Gastrocnemius medialis (tissue), 4 donors: ENCODE measurements around the gene SLC44A1. TPM values are rescaled to one million over a fixed set of nuclear protein-coding genes. Genes with fewer than 3 reads are reported as not detected.

ENCODE experiments used
- ATAC-seq, 2 donors: fragments of 150-250 bp; one replicate each; pipeline ENCODE4 v1.9.1; 2016
- DNase-seq, 2 donors: peaks; one replicate each; pipeline ENCODE4 v3.0.0-alpha.2; 2019
- H3K27ac ChIP-seq, 4 donors: fragments of 200-600 bp; sonication (generic); 1 replicate in 1 of 4; 2 replicates in 3 of 4; pipeline ENCODE4 v1.5.1; 2016 to 2018; ENCODE audit warnings: mild to moderate bottlenecking in 2 of 4, moderate library complexity in 1 of 4
- H3K27me3 ChIP-seq, 3 donors: fragments of 200-600 bp; sonication (generic) in 2 of 3; 1 replicate in 1 of 3; 2 replicates in 2 of 3; pipeline versions ENCODE4 v1.5.1 to v1.6.0; 2016 to 2019; ENCODE audit warnings: mild to moderate bottlenecking in 1 of 3, moderate library complexity in 1 of 3
- H3K36me3 ChIP-seq, 2 donors: fragments of 200-600 bp; sonication (generic) in 1 of 2; one replicate each; pipeline ENCODE4 v1.5.1; 2017 to 2018
- H3K4me1 ChIP-seq, 2 donors: fragments of 200-600 bp; sonication (generic) in 1 of 2; one replicate each; pipeline ENCODE4 v1.5.1; 2016 to 2017; ENCODE audit warnings: mild to moderate bottlenecking in 2 of 2
- H3K4me3 ChIP-seq, 4 donors: fragments of 200-600 bp; sonication (generic) in 3 of 4; 1 replicate in 1 of 4; 2 replicates in 3 of 4; pipeline ENCODE4 v1.5.1; 2016 to 2019; ENCODE audit warnings: mild to moderate bottlenecking in 2 of 4
- H3K9me3 ChIP-seq, 3 donors: fragments of 200-600 bp; sonication (generic) in 2 of 3; 1 replicate in 1 of 3; 2 replicates in 2 of 3; pipeline ENCODE4 v1.5.1; 2016 to 2019
- POLR2A ChIP-seq, 2 donors: fragments of 450-650 bp; IDR thresholded peaks; one replicate each; pipeline ENCODE4 v1.6.1; 2017; ENCODE audit warnings: antibody characterized with exemption in 2 of 2, mild to moderate bottlenecking in 2 of 2, moderate library complexity in 2 of 2
- in situ Hi-C, 4 donors: fragments of 200-750 bp; cut with MboI; loops; one replicate each; pipeline versions ENCODE4 v1.15.0 to v1.8.0; 2017; ENCODE audit warnings: low sequenced_read_pairs in 4 of 4
- intact Hi-C: fragments of 100-400 bp; cut with DNase I; formaldehyde crosslinking; loops from one replicate; pipeline ENCODE4 v1.15.1; 2023; ENCODE audit warnings: low total_unique reads
- total RNA-seq, 4 donors: library from RNA; depleted of rRNA; stranded (reverse); fragments of >200 nt; gene quantifications; one replicate each; pipeline versions ENCODE4 v1.1.0 to v1.2.3, GENCODE V29; 2016
- TF ChIP-seq, protein P1 (sequence below), 5 experiments: fragments of 450-650 bp in 3 of 5; fragments of 200-600 bp in 2 of 5; sonication (generic) in 2 of 5; IDR thresholded peaks in 4 of 5; conservative IDR thresholded peaks in 1 of 5; 1 replicate in 4 of 5; 2 replicates in 1 of 5; pipeline ENCODE4 v1.5.1; 2016 to 2019; ENCODE audit warnings: antibody characterized with exemption in 5 of 5, mild to moderate bottlenecking in 3 of 5, moderate library complexity in 3 of 5

The SLC44A1 gene
- total RNA-seq, 4 donors from 2014 or later = 5.4 to 15.9 (median 11.3) TPM

DNA sequence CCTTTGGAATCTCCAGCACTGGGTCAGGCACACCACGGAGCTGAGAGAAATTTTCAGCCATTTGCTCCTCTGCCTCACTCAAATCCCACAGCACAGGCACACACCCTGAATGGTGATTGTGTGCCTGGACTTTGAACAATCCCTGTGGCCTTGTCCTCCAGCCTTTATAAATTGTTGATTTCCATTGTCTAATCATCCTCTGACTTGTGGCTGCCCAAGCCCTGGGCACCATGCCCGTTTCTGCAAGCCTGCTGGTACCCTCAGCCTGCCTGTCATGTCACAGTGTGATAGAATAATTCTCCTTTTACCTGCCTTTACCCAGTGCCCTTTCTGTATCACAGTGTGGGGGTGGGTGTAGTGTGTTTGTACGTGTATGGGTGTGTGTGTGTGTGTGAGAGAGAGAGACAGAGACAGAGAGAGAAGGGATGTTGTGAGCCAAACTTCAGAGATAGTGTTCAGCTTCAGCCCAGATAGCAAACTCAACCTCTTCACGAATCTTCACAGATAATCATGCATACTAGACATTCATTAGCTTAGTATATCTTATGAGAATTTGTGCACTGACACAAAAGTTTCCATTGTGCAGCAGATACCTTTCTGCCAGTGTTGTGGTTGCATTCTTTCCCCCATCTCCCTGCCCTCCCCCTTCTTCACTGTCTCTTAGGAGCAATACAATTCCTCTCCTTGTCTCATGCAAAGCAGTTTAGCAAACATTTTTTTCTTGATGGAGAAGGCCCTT is 27.8 kb upstream of the SLC44A1 start:
- intact Hi-C loops = no loop called here
- Histone ChIP-seq H3K27ac (no peak overlapping the region), H3K4me1 (no peaks in the 10 kb centered on the region), H3K9me3 (no peaks in the 10 kb centered on the region), H3K36me3 (no peaks in the 10 kb centered on the region), H3K27me3 (no peaks in the 10 kb centered on the region), H3K4me3 (no peak overlapping the region)
- no peak for ATAC-seq
- no peak for DNase-seq
- no peak for TF ChIP-seq POLR2A (IDR thresholded peaks at IDR 0.05)
- TF ChIP-seq, protein P1, sequence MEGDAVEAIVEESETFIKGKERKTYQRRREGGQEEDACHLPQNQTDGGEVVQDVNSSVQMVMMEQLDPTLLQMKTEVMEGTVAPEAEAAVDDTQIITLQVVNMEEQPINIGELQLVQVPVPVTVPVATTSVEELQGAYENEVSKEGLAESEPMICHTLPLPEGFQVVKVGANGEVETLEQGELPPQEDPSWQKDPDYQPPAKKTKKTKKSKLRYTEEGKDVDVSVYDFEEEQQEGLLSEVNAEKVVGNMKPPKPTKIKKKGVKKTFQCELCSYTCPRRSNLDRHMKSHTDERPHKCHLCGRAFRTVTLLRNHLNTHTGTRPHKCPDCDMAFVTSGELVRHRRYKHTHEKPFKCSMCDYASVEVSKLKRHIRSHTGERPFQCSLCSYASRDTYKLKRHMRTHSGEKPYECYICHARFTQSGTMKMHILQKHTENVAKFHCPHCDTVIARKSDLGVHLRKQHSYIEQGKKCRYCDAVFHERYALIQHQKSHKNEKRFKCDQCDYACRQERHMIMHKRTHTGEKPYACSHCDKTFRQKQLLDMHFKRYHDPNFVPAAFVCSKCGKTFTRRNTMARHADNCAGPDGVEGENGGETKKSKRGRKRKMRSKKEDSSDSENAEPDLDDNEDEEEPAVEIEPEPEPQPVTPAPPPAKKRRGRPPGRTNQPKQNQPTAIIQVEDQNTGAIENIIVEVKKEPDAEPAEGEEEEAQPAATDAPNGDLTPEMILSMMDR (IDR thresholded peaks at IDR 0.05 in 4 of 5, conservative IDR thresholded peaks at IDR 0.05 in 1 of 5) = no peak
- in situ Hi-C loops = no loop called here

- Histone ChIP-seq H3K27me3 (no peaks in the 10 kb centered on the region), H3K36me3 (no peaks in the 10 kb centered on the region), H3K4me1 (no peaks in the 10 kb centered on the region), H3K27ac (no peak overlapping the region), H3K9me3 (peaks cover 0 to 5% (median 0%) of the 10 kb centered on the region in 3 donors), H3K4me3 (no peak overlapping the region)
- no peak for TF ChIP-seq POLR2A (IDR thresholded peaks at IDR 0.05)
- TF ChIP-seq, protein P1 (IDR thresholded peaks at IDR 0.05 in 4 of 5, conservative IDR thresholded peaks at IDR 0.05 in 1 of 5) = no peak
- DNase-seq (no peak), ATAC-seq (no peak)
- intact Hi-C loops (no loop called here), in situ Hi-C loops (no loop called here)
Observed at GRCh38 chr9:105218673-105219072, 25.8 kb upstream of the SLC44A1 start.

DNA sequence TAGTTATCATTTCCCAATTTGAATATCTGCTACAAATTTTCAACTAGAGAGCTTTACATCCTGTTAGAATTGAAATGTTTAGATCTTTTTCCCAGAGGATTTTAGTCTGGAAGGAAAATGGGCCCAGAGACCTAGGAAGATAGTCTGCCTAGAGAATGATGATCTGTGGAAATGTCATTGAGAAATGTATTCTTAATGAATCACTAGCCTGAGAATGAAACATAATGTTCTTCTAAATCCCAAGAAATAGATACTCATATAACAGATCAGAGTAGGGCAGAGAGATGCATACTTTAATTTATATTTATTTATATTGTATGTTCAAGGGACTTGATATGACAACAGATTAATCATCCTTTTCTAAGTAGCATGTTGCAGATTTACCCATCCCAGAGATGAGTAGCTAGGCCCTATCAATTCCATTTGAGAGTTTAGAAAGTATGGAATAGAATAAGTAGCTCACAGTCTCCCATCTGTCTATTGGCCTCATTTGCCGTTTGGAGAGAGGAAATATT is 25.1 kb upstream of the SLC44A1 start:
- H3K36me3 ChIP-seq = no peaks in the 10 kb centered on the region
- H3K4me3 ChIP-seq = no peak overlapping the region
- in situ Hi-C loops (no loop called here), intact Hi-C loops (no loop called here)
- H3K27ac ChIP-seq = no peak overlapping the region
- ATAC-seq = no peak
- no peak for DNase-seq
- TF ChIP-seq POLR2A (IDR thresholded peaks at IDR 0.05) = no peak
- TF ChIP-seq, protein P1 (IDR thresholded peaks at IDR 0.05 in 4 of 5, conservative IDR thresholded peaks at IDR 0.05 in 1 of 5) = no peak
- no peaks in the 10 kb centered on the region for H3K4me1 ChIP-seq
- H3K9me3 ChIP-seq = peaks cover 0 to 8% (median 0%) of the 10 kb centered on the region in 3 donors
- H3K27me3 ChIP-seq = no peaks in the 10 kb centered on the region

DNA sequence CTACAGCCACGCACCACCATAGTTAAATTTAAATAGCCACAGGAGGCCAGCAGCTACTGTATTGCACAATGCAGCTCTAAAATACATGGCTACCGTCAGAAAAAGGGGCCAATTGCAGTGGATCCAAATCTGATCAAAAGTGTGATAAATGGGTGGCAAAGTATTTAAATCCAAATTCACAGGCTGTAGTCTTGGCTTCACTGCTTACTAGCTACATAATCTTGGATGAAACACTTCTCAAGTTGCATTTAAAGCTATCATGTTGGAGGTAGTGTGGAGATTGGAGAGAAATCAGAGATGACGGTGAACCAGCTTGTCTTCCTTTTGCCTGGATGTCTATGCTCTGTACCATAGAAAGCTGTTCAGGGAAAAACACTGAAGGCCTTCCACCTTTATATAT is 24.0 kb upstream of the SLC44A1 start:
- ATAC-seq (no peak), DNase-seq (no peak)
- no peak overlapping the region for H3K27ac ChIP-seq
- in situ Hi-C loops (no loop called here), intact Hi-C loops (no loop called here)
- H3K4me3 ChIP-seq = no peak overlapping the region
- no peaks in the 10 kb centered on the region for H3K4me1 ChIP-seq
- TF ChIP-seq POLR2A (IDR thresholded peaks at IDR 0.05) = no peak
- TF ChIP-seq, protein P1 (IDR thresholded peaks at IDR 0.05 in 4 of 5, conservative IDR thresholded peaks at IDR 0.05 in 1 of 5) = no peak
- H3K36me3 ChIP-seq = no peaks in the 10 kb centered on the region
- H3K9me3 ChIP-seq = peaks cover 0 to 8% (median 0%) of the 10 kb centered on the region in 3 donors
- H3K27me3 ChIP-seq = no peaks in the 10 kb centered on the region
